Activated naive CD8-positive, alpha-beta T cell treated with anti-CD3 and anti-CD28 coated beads, Interleukin-2, amount 50 U/mL, for 16 hours (primary cell): ENCODE measurements around the gene SEMA4F.
"Not testable (repeated sequence)": the region's sequence is repeated elsewhere in the genome, so short reads cannot be mapped to it uniquely, and the experiment has no call there.

Experiments
- DNase-seq: peaks from one replicate; pipeline ENCODE4 v3.0.0-alpha.2; 2020; ENCODE audit warnings: low read depth, low spot score

Gene SEMA4F, protein sequence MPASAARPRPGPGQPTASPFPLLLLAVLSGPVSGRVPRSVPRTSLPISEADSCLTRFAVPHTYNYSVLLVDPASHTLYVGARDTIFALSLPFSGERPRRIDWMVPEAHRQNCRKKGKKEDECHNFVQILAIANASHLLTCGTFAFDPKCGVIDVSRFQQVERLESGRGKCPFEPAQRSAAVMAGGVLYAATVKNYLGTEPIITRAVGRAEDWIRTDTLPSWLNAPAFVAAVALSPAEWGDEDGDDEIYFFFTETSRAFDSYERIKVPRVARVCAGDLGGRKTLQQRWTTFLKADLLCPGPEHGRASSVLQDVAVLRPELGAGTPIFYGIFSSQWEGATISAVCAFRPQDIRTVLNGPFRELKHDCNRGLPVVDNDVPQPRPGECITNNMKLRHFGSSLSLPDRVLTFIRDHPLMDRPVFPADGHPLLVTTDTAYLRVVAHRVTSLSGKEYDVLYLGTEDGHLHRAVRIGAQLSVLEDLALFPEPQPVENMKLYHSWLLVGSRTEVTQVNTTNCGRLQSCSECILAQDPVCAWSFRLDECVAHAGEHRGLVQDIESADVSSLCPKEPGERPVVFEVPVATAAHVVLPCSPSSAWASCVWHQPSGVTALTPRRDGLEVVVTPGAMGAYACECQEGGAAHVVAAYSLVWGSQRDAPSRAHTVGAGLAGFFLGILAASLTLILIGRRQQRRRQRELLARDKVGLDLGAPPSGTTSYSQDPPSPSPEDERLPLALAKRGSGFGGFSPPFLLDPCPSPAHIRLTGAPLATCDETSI

DNA sequence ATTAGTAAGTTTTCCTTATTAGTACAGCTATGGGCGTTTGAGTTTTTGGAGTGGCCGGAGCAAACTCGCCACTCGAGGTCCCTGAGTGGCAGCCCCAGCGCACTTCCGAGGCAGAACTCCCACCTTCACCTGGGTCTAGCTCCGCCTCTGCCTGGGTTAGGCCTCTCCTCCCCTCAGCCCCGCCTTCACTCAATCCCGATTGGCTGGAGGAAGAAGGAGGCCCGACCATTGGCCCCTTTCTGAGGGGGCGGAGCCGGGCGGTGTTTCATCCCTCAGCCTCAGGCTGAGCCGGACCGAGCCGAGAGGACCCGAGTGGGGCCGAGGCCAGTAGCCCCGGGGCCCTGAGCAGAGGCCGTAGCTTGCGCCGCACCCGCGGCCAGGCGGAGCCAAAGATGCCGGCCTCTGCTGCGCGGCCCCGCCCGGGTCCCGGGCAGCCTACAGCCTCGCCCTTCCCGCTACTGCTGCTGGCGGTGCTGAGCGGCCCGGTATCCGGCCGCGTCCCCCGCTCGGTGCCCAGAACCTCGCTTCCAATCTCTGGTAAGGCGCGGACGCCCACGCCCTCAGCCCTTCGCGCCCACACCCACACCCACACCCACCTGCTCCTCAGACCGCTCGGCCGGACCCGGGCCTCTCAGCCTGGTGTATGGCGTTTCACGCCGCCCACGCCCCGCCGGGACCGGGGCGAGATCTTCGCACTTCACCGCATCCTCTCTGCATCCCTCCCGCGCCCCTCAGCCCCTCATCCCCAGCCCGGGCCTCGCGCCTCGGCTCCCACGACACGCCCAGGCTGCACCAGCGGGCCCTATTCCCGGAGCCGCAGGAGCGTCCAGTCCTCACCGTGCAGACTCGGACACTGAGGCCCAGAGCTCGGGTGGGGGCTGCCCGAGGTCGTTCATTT is at the start of gene SEMA4F:
SEMA4F (plus strand) TSS at position 263 of the 898 bp plus-strand sequence; CDS start at position 393, 130 bp downstream.
- peak; percentile 89 for DNase-seq

DNA sequence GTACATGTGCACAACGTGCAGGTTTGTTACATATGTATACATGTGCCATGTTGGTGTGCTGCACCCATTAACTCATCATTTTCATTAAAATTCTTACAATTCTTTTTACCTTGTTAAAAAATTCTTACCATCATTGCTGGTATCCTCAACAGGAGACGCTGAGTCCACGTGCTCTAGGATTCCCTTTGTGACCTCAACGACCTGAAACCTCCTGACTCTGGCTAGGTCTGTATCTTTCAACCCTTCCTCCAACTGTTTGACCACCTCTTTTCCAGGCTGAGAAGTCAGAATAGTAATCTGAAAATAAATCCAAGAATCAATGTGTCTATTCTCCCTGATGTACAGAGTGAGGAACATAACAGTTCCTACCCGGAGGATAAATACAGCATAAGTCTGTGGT is 47.1 kb upstream of the SEMA4F start:
- DNase-seq, result no peak

DNA sequence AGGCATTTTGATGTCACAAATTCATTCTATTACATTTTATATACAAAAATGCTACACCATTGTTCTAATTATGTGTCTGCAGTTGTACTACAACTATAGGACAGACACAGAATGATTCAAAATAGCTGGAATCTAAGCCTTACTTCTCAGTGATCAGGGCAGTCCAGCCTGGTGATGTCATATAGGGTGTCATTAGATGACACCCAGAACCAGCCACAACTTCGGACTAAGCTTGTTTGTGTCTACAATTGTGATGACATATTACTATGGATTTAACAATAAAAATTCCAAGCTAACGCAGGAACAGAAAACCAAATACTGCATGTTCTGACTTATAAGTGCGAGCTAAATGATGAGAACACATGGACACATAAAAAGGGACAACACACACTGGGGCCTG is 36.9 kb upstream of the SEMA4F start:
- DNase-seq, result no peak

DNA sequence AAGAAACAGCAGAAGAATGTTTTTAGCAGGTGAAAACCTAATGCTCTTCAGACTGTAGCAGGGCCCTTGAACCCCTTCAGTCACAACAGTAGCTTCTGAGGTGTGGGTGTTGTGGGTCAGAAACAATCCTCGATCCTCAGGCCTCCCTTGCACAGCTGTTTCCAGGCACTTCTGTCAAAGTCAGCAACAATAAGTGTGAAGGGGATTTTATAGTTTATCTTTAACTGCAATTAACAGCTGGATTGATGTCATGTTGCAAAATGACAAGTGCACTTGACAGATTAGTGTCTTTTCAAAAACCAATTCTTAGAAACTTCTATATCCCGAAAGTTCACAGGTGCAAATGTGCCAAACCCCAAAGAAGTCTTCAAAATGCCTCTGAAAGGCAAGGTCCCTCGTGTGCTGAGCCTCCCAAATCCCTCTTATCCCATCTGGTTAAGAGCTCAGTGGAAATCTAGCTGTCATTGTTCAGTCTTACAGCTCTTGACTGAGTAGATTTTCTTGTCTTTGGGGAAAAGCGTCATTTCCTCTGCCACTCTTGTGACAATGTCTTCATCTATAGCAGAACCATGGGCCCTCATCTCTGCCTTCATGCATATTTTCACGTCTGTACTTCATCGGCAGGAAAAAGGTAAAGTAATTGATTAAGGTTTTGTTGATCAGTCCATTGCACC is 35.5 kb upstream of the SEMA4F start:
- no peak for DNase-seq

DNA sequence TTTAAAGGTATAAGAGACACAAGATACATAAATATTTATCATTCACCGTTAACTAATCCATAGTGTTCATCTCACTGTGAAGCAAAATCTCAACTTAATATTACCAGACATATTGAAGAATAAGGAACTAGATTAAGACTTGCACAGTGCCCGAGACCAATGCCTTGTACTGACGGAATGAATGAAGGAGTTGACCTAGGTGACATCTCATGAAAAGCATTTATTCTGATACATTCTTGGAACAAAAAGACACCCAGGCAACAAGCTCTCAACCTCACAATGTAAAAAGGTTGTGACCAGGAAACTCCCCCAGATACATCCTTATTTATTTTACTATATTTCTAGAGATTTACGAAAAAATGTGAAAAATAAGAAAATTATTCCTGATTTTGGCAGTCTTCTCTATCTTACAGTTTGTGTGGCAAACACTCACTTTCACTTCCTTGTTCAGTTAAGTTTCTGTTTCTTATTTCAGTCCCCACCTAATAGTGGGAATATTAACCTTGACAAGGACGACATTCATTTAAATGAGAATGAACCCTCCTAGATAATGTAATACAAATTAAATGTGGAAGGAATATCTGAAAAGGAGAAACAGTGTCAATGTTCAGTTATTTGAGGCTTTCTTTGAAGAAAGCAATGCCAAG is 34.3 kb upstream of the SEMA4F start:
- no peak for DNase-seq

DNA sequence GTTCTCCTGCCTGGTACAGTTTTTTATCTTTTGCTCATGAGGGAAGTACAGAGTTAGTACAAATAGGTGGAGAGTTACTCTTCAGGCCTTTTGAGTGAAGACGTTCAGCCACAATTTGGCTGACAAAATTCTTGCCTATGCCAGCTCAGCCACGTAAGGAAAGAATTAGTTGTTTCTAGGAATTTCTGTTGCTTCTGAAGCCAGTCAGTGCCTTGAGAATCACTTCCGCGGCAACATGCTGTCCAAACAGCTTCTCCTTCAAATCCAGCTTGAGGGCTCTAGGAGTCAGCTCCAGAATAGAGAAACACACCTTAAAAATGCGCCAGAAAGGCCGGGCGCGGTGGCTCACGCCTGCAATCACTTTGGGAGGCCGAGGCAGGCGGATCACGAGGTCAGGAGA is 33.4 kb upstream of the SEMA4F start:
- no peak for DNase-seq

DNA sequence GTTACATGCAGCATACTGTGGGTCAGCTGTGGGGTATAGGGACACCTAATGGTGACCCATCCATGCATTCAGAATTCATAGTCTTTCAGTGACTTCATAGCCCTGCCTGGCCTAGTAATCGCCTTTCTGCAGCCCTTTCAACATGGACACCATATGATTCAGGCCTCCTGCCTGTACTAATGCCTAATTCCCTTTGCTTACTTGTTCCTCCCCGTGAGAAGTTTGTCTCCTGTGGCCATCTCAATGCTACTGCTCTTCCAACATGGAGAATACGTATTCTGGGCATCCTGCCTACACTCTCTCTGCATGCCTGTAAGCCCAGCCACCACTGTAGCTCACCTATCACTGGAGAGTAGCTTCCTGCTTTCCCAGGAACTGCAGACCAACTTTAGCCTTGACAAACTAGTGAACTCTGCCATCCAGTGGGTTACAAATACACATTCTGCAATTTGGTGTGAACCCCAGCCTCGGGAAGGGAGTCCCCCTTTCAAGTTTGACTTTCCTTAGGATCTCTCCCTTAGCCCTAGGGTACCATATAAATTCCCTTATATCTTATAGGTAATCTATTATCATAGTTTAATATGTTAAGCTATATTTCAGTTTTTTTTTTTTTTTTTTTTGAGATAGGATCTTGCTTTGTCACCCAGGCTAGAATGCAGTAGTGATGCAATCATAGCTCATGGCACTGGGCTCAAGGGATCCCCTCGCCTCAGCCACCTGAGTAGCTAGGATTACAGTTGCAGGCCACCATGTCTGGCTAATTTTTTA is 28.2 kb upstream of the SEMA4F start:
- no peak for DNase-seq

DNA sequence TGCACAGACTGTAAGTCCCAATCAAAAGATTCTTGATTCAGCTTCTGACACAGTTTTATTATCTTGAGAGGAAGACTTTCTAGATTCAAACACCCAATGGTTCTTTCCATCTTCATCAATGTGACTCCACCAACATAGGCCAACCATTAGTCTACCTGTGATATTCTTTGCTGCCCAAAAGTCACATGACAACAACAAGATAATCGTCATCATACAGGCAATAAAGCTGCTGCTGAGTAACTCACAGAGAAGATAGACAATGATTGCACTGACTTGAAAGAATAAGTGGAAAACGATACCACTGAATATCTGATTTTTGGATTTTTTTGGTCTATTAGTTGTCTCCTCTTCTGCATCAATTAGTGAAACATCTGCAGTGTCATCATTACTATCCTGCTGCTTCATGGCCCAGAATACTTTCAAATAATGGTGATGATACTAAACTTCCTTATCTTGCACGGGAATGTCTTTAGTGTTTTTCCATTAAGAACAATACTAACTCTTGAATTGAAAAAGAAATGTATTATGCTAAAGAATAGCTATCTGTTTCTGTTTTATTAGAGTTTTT is 25.4 kb upstream of the SEMA4F start:
- no peak for DNase-seq

DNA sequence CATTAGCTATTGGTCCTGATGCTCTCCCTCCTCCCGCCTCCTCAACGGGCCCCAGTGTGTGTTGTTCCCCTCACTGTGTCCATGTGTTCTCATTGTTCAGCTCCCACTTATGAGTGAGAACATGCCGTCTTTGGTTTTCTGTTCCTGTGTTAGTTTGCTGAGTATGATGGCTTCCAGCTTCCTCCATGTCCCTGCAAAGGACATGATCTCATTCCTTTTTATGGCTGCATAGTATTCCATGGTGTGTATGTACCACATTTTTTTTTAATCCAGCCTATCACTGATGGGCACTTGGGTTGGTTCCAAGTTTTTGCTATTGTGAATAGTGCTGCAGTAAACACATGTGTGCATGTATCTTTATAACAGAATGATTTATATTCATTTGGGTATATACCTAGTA is 23.6 kb upstream of the SEMA4F start:
- DNase-seq, result not testable (repeated sequence)

DNA sequence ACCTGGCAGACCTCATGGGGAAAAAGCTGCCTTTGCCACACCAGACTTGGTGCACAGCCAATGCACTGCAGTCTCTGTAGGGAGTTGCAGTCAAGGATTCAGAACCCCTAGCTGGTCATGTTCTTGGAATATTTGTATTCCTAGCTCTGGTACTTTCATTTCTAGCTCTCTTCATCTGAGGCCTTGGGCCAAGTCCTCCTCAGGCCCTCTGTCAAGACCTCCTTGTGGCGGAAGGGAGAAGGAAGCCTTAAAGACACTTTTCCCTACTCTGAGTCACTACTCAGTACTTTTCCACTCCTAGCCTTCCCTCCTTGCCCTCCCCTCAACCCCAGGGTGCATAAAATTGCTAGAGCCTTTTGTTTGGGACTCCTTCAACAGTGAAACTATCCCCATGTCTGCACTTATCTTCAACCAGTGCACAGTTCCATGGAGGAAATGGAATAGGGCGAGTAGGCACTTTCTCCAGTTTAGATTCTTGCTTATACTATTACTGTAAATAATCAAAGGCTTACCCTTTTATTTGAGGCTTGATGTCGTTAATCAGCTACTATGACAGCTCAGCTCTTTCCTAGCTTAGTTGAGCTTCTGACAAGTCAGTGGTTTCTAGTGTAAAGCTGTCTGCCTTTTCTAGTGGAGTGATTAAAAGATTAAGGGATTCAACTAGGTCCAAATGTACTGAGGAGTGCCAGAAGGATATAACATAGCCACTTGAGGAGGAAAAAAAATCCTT is 21.7 kb upstream of the SEMA4F start:
- no peak for DNase-seq

DNA sequence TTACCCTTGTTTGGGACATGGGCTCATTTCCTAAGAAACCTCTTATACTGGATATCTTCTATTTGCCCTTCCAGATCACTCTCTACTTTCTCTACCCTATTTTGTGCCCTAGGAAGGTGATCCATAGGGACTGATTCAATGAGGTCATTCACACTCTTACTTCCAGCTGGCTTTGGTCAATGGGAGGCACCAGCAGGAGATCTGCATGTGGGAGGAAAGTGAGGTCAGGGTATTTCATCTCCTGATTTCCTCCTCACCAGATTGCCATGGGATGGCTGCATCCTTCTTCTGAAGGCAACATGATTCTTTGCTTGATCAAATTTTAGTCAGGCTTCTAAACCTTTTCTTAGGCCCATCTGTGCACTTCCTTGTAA is 21.1 kb upstream of the SEMA4F start:
- no peak for DNase-seq

DNA sequence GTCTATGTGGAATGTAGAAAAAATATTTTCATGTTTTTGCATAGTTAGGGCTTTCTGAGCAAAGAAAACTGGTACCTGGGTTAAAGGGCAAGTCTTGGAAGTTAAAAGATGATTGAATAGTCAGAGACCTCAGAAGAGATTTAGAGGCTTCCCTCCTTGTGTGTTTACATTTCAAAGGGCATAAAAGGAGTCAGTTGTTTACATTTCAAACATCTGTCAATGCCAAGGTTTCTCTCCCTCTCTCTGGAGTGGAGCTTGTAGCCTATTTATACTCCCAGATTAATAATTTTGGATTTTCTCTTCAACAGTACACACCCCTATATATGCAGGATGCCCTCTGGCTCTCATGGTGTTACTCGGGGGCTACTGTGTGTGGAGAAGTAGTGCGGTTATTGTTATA is 14.5 kb upstream of the SEMA4F start:
- DNase-seq, result no peak

DNA sequence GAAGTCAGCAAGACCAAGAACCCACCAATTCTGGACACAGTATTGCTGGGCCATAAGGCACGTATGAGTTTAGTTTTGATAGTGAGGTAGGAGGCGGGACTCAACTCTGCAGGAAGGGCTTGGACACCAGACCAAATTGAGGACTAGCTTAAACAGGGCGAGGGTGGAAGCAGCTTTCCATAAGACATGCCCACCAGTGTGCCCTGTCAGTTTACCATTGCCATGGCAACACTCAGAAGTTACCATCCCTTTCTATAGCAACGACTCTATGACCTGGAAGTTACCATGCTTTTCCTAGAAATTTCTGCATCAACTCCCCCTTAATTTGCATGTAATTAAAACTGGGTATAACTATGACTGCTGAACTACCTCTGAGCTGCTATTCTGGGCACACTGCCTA is 8.7 kb upstream of the SEMA4F start:
- DNase-seq, result no peak

DNA sequence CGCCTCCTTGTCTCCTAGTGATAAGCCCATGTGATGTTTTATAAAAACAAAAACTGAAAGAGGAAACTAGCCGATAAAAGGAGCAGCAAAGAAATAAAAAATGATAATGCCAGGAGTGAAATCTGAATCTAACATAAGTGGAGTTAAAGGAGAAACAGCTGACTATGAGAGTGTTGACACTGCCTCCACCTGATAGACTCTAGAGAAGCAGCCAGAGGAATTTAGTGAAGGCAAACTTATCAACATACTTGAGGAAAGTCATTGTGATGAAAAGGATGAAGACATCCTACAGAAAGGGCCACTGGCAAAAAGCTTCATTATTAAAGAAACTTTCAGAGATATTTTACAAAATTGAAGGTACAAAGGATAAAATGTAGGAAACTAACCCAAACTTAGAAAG is 7.8 kb upstream of the SEMA4F start:
- no peak for DNase-seq

DNA sequence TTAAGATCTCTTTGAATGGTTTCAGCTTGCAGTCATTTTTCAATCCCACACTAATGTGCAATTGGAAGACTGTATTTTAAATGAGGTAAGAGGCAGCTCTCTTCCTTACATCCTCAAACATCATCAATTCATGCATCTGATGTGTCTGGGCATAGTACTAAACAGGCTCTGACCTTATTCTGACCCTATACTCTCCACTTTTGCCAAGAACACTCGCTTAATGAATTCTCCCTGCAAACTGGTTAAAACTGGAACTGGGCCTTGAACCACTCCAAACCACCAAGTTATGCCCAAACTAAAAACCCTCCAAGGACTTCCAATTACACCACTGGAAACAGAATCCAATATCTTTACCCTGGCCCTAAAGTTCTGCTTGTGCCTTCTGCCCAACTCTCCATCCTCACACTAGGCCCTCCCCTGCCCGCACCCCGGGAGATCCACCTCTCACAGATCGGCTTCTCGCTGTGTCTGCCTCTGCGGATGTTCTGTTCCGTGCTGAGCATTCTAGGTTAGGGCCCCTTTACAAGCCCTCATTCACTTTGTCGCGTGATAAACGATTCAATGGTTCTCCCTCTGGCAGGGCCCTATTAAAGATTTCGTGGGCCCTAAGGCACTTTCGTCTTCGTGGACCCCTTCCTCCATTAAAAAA is 7.1 kb upstream of the SEMA4F start:
- DNase-seq, result no peak

DNA sequence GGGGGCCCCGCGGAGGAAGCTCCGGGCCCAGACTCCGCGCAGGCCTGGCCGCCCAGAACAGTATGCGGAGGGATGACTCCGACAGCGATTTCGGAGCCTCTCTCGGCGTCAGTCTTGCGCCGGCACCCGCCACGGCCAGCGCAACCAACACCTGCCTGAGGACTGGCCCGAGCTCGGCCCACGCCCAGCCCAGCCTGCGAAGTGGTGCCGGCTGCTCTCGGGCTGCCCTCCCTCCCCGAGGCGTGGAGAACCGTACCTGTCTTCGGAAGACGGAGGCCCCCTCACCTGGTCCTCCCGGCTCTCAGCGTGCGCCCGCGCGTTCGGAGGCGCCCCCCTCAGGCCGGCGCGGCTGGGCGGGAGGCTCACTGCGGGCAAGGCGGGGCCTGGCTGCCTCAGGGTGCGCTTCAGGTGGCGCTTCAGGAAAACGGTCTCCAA is 6.0 kb upstream of the SEMA4F start, which contains the start of gene M1AP:
M1AP (minus strand) TSS at position 322 of the 435 bp plus-strand sequence. CDS start 8,055 bp downstream, outside the sequence.
- no peak for DNase-seq

DNA sequence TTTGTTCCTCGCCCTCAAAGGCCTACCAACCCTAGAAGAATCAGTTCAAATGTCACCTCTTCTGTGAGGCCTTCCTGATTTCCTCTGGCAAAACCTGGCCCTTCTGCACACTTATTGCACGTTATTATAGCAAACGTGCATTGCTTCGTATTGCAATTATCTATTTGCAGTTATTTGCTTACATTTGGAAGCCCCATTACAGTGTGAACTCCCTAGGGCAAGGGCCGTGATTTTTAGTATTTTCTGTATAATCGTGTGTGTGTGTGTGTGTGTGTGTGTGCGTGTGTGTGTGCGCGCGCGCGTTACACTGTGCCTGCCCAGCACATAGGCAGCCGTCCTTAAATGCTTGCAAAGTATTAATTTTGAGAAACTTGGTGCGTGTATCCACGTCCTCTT is 460 bp upstream of the SEMA4F start:
- no peak for DNase-seq

DNA sequence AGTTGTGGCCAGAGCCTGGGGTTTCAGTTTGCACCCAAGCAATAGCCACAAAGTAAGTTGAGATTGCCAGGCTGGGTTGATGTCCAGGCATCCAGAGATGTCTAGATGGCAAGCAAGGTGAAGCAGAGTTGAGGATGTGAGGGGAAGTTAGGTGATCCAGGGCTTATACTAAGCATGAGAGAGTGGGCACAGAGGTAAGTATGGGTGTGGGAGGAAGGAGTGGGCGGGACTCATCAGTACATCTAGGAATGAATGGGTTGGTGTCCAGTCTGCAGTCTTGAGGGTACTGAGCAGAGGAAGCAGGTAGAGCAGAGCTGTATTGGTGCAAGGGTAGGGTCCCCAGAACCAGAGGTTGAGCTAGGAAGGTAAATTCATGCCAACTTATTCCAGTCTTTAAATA is 1.5 kb downstream of the SEMA4F start:
- no peak for DNase-seq
